ENCODE results near the gene C6orf120.
A peak's percentile ranks its signal among the peaks of the same experiment; 100 is the strongest.

The C6orf120 gene

DNA sequence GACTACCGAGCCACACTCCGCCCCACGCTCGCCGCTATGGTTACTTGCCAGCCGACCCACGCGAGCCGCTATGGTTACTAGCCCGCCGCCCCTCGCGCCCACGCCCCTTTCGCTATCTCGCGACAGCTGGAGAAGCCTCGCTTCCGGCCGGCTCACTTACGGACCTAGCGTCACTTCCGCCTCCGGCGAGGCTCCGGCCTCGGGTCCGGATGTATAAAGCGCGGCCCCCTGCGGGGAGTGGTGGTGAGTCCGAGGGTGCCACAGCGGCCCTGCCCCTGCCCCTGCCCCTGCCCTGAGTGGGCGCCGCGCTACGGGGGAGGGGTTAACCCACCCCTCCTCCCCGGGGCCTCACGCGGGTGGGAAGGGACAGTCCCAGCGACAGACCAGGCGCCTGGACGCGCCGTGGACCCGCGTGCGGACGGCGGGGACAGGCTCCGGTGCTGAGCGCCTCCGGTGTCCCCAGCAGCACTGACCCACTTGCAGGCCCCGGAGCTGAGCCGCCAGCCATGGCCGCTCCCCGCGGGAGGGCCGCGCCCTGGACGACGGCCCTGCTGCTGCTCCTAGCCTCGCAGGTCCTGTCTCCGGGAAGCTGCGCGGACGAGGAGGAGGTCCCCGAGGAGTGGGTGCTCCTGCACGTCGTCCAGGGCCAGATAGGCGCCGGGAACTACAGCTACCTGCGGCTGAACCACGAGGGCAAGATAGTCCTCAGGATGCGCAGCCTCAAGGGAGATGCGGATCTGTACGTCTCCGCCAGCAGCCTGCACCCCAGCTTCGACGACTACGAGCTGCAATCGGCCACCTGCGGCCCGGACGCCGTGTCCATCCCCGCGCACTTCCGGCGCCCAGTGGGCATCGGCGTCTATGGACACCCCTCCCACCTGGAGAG is at the start of gene C6orf120, which contains the start of gene WDR27:
Gene C6orf120, plus strand, starts transcription at position 173 of the 886 bp plus-strand sequence. Its CDS starts 334 bp downstream, at position 507.
Gene WDR27, minus strand, starts transcription at position 76 of the 886 bp plus-strand sequence. CDS start 13,024 bp downstream, outside the sequence.
- DNase-seq = peak; percentile 98

DNA sequence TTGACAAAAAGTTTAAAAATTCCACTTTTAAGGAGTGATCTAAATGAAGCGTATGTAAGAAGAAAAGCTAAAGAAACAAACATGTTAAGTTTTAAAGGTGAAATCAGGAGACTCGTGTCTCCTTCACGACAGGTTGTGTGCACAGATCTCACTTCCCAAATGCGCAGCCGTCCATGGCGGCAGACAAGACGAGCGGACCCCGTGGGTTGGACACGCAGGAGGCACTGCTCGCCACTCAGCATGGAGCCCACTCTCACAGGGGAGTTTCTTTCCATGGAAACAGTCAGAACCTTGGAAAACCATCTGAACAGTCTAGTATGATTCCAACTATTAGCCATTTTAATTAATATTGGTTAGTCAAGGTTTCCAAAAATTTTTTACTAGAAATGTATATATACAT is 49.0 kb upstream of the C6orf120 start:
- no peak for DNase-seq

DNA sequence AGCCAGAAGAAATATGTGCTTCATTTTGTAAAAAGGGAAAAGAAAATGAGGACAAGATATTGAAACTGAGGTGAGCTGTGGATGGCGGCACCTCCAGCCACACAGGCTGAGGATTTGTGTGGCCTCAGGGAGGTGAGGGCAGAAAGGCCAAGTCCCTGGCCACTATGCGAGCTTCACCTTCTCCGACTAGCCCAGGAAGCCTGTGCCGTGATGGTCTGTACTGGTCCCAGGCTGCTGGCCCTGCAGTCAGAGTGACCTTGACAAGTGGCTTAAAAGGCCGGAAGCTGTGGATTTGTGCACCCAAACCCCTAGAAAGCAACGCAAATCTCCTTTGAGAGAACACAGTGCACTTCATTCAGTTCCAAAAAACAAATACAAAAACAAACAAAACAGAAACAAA is 48.2 kb upstream of the C6orf120 start:
- no peak for DNase-seq

DNA sequence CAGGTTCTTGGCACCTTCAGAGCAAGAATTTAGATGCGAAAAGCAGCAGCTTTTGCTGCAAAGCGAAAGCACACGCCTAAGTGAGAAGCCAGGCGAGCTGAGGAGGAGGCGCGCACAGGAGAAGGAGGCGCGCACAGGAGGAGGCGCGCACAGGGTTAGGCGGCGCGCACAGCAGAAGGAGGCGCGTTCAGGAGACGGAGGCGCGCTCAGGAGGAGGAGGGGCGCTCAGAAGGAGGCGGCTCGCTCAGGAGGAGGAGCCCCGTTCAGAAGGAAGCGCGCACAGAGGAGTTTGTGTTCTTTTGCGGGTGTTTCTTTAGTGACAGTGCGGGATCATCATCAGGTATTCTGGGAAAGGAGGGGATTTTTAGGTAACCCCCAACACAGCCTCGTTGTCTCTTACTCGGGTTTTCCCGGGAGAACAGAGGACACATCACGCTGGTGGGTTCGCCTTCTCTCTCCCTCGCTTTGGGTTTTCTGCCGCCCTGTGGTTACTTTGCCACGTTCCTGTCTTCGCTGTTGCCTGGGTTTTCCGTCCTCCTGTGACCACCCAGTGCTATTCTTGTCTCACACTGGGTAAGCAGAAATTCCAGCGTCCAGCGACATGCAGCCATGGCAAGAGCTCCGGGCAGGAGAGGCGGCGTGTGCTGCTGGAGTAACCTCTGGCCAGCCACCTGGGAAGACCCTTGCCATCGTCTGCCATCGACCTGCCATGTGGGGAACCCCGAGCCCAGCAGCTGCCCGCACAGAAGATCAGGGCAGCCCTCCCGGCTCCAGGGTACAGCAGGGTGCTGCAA is 47.1 kb upstream of the C6orf120 start:
- peak; percentile 51 for DNase-seq

DNA sequence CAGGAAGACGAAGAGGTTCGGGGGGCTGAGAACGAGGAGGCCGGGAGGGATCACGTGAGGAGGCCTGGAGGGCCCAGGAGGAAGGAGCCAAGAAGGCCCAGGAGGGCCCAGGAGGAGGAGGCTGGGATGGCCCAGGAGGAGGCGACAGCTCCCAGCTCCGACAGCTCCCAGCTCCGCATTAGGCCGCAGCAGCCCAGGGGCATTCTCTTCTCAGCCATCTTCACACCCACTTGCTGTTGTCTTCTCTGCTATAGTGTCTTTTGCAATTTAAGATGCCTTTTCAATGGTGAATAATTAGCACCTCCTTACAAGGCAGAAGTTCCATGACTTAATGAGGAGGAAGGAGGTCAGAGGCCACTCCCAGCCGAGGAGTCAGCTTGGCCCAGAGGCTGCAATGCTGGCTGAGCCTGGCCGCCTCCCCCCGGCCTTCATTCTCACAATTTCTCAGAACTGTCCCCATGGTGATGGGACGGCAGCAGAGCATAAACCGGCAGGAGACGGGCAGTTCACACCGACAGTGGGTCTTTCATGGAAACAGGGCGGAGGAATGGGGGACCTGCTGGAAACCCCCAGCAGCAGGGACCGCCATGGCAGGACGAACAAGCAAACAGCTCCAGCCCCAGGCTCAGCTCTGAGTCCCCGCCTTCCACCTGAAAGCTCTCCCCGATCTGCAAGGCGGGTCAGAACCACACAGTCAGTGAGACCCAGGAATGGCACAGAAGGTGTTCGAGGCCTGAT is 45.2 kb upstream of the C6orf120 start:
- no peak for DNase-seq

DNA sequence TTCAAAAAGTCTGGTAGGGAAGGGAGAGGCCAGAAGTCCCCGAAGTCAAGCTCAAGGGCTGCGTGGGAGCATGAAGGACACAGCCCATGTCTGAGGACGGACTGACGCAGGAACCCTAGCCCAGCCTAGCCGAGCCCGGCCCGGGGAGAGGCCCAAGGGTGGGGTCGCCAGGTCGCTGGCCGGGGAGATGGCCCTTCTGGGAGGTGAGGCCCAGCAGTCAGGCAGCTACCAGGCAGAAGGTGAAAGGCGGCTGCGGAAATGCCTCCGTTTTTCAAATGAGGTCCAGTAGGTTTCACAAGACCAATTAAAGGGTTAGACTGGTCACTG is 44.7 kb upstream of the C6orf120 start:
- no peak for DNase-seq

DNA sequence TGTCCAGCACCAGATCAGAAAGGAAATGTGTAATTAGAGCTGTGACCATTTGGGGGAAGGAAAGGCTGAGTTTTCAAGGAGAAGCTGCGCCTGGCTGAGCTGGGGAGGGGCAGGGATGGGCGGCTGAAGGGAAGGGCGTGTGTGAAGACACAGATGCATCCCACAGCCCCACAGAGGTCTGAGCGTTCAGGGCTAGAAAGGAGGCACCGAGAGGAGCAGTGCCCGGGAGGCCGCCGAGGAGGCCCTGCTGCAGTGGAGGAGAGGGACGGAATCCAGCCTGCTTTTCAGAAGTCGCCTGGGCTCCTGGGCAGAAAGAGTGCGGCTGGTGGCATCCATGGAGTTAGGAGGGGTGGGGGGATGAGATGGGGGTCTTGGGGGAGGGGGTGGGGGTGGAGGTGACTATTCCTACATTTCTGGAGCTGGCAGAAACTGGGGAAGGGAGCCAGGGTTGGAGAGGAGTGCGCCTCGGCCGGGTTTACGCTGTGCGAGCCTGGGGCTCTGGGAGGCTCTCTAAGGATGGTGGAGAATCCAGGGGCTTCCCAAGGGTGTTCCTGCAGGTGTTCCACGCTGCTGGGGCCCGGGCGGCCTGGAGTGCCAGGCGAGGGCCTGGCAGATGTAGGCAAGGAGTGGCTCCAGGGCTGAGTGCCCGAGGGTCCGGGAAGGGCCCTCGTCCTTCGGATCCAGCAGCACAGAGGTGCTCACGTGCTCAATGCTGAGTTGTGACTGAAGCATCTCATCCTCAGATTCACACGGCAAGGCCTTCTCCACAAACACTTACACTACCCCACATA is 41.9 kb upstream of the C6orf120 start:
- no peak for DNase-seq

DNA sequence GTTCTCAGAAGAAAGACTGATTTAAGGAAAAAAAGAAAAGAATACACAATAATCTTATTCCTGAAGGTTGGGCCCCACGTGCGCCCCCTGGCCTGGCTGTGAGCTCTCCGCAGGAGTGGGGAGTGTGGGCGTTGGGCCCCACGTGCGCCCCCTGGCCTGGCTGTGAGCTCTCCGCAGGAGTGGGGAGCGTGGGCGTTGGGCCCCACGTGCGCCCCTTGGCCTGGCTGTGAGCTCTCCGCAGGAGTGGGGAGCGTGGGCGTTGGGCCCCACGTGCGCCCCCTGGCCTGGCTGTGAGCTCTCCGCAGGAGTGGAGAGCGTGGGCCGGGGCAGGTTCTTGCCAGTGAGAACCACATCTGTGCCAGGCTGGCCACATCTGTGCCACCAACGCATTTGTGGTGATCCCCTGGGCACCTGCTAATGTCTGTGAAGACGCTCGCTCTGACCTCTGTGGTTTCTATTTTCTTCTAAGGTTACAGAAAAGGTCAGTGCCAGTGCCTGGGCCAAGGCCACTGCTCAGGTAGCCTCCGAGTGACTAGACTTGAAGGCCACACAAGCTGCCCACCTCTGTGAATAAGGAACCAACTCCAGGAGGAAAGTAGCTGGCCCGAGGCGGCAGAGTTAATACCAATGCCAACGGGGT is 41.1 kb upstream of the C6orf120 start:
- no peak for DNase-seq

DNA sequence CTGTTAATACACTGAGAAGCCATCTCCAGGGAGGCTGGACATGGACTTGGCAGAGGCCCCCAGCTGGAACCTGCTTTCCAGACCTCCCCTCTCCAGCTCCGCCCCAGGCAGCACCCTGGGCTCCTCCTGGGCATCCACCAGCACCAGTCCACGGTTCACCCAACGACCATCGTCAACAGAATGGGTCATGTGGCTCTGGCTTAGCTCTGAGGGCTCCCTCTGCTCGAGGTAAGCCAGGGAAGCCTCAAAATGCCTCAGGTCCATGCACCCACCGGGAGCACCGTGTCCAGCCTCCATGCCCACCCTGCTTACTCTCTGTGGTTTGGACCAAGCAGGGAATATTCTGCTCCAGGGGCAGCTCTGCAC is 40.6 kb upstream of the C6orf120 start:
- DNase-seq = no peak

DNA sequence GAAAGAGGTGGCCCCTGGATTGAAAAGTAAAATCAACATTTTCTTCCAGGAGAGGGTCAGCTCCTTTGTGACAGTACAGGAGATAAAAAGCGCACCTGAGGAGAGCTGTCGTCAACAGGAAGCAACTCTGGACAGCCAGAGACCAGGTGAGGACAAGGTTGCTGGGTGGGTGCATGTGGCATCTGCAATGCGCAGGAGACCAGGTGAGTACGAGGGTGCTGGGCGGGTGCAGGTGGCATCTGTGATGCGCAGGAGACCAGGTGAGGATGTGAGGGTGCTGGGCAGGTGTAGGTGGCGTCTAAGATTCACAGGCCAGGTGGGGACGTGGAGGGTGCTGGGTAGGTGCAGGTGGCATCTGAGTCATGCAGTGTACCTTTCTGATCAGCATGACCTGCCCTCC is 38.5 kb upstream of the C6orf120 start:
- no peak for DNase-seq

DNA sequence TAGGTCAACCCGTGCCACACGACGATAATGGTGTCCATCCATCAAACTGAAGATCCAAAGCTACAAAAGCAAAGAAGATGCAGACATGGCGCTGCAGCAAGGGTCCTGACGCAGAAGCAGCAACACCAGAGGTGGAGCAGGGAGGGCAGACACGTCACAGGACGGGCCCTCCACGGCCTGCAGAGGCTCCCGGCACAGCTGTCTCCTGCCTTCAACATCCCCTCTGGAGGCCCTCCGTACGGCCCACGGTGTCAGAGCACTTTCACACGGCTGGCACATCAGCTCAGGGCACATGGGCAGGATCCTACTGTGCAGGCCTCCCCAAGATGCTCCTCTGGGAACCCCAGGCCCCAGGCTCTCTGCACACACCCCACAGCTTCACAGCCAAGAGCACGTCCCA is 37.7 kb upstream of the C6orf120 start:
- no peak for DNase-seq

DNA sequence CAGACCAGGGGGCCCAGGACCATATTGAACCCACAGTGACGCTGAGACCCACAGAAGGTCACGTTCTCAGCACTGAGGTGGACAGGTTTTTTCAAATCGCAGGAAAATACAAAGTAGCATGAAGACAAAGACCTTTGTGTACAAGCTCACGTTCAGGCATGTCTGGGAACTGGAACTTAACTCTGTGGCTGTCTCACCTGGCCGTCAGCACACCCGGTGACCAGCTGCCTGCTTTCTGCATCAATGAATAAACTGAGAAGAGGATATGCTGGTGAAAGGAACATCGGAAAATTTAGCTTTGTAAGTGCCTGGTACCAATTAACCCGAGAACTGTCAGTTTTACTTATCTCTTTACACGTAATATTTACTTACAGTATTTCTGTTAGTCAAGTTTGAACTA is 36.6 kb upstream of the C6orf120 start:
- no peak for DNase-seq

DNA sequence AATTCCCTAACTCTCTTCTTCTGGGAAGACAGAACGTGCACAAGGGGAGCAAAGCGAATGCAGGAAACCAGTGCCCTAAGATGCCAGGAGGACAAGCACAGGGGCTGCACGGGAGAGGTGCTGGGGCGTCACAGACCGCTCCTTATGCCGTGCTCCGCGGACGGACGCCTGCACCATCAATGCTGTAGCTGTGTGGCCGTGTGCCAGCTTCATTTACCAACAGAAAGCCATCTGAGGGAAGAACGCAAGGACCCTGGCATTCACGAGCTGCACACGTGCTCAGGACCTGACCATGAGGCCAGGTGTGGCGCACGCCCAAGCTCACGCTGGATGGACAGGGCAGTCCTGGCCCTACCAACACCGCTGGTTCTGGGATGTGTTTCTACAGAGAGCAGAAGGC is 35.5 kb upstream of the C6orf120 start:
- DNase-seq = no peak

DNA sequence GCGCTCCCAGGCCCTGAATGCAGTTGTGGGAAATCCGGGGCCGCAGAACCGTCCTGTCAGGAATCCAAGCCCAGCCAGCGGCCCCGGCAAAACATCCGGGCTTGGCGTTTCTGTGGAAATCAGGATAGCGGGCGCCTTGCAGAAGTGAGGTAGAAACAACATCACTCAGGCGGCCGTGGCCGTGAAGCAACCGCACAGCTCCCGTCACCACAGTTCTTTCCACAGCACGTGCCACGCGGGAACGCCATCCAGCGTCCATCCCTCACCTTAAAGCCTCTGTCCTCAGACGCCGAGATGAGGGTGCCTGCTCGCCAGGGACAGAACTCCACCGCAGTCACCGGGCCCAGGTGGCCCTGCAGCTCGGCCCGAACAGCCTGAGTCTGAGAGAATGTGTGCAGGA is 34.2 kb upstream of the C6orf120 start:
- no peak for DNase-seq

DNA sequence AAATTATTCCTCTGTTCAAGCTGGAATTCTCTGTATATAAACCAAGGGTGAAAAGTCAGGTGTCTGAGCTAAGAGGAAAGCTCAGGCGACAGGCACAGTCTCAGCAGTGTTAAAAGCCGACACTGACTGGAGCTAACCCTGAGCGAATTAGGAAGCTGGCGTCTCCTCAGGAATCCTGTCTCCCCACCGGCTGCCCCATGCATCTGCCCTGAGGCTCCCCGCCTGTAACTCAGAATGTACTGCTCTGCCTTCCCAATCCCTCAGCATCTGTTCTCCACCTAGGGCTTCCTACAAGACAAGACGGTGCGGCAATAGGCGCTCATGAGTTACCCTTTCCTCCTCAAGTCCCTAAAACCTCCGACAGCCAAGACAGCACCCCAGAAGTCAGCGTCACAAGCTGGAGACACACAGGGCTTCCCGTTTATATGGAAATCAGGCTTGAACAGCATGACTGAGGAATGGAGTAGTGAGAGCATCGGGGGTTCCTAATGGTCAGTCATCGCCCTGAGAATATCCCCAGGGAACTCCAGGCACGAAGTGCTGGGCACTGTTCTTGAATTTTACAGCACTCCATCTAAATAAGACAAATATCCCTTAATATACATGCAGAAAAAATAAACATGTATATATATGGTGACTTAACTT is 33.6 kb upstream of the C6orf120 start:
- no peak for DNase-seq

DNA sequence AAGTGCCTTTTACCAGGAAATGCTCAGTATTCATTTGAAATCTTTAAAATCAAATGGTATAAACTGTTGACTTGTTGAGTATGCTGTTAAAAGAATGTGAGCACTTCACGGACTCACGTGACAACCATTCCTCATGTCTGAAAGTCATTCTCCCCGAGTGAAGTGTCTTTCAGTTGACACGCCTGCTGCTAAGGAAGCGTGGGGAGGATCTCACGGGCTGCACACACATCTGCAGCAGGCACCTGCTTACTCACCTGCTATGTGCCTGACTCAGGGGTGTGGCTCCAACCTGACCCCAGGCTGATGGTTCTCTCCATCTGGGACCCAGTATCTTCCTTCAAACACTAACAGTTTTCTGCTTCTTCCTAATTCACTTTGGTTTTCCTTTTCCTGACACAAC is 32.8 kb upstream of the C6orf120 start:
- no peak for DNase-seq

DNA sequence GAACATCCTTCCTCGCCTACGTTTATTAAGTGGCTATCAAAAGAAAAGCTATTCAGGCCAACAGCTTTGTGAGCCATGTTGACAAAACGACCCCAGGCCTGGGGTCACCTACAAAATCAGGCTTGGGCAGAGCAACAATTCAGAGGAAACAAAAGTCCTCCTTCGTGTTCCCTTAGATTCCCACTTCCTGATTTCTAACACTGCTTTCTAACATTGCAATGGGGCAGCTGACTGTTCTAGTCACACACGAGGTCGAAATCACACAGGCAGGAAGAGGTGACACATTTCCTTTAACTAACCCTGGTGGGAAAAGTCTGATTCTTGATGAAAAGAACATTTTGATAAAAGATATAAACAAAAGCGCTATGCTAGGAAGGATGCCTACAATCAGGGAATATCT is 32.0 kb upstream of the C6orf120 start:
- no peak for DNase-seq

DNA sequence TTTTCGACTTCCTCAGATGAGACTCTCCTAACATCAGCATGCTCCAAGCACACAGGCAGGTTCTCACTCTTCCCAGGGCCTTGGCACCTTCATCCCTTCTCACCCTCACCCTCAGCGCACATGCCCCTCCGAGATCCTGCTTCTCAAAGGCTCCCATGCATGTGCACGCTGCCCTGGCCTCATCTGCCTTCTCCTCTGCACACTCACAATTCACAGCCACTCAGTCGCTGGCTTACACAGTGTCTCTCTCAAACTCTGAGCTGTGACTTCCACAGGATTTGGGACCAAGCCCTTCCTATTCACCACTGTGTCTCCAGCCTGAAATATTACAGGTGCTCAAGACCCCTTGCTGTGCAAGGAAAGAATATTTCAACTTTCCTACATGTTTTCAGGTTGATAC is 30.4 kb upstream of the C6orf120 start:
- DNase-seq = no peak

DNA sequence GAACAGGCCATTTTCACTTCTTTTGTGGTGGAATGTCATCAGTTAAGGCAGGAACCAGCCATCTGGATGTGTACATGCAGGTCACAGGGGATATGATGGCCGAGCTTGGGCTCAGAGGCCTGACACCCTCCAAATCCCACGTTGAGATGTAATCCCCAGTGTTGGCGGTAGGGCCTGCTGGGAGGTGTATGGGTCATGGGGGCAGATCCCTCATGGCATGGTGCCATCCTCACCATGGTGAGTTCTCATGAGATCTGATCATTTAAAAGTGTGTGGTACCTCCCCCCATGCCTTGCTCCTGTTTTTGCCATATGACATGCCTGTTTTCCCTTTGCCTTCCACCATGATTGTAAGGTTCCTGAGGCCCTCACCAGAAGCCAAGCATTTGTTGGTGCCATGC is 26.9 kb upstream of the C6orf120 start:
- no peak for DNase-seq

DNA sequence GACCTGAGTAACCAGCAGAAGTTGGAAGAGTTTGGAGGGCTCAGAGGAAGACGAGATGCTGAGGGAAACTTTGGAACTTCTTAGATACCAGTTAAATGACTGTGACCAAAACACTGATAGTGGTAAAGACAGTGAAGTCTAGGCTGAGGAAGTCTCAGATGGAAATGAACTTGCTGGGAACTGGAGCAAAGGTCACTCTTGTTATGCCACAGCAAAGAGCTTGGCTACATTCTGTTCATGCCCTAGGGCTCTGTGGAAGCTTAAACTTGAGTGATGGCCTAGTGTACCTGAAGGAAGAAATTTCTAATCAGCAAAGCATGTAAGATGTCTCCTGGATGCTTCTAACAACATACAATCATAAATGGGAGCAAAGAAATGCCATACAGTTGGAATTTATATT is 24.8 kb upstream of the C6orf120 start:
- DNase-seq = no peak

DNA sequence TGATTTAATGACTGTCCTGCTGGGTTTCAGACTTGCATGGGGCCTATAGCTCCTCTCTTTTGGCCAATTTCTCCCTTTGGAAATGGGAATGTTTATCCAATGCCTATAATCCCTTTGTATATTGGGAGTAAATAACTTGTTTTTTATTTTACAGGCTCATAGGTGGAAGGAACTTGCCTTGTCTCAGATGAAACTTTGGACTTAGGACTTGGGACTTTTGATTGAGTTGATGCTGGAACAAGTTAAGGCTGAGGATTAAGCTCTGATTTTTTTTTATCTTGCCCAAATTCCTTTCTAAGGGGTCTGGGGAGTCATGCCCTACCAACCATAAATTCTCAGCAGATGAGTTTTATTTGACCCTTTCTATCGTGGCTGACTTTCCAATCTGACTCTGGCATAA is 23.6 kb upstream of the C6orf120 start:
- no peak for DNase-seq

DNA sequence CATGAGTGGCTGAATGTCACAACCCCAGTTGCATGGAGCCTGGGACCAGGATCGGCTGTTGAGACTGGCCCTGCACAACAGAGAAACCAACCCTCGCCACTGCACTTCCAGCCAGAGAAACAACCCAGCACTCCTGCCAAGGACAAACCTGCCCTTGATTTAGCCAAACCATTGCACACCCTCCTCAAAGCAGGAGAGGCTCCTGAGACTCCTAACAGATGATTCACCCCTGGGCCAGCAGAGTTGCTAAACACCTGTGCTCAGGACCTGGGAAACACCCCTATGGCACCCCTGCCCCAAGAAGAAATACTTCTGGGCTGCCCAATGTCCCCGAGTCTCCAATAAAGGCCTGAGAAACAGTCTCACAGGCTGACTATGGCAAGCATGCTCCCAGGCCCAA is 17.9 kb upstream of the C6orf120 start:
- no peak for DNase-seq
